Measurements from ENCODE around the gene PRDM8. TPM values are rescaled to one million over a fixed set of nuclear protein-coding genes. Genes with fewer than 3 reads are reported as not detected.

The PRDM8 gene
- total and polyA plus RNA-seq, 2 of the 8 experiments (the other 6 are each of a cell fraction or from before 2014, with no cell fraction given): not detected

GRCh38 chr4:80196259-80196921 lies 913 bp upstream of the PRDM8 start:
- Histone ChIP-seq H4K91ac (replicated peaks; ENCODE audit: insufficient read length, low read length) (no peak overlapping the region), H3K36me3 (ENCODE audit: control insufficient read depth in 2 of 4, insufficient read depth in 4 of 4, low read length in 3 of 4) (no peaks in the 10 kb centered on the region), H3K79me2 (ENCODE audit: control insufficient read depth in 1 of 2, insufficient read depth in 2 of 2, low read length in 2 of 2) (no peaks in the 10 kb centered on the region), H2BK120ac (replicated peaks; ENCODE audit: low read depth, low read length) (no peak overlapping the region), H2AFZ (ENCODE audit: low read length) (no peak overlapping the region), H3K79me1 (ENCODE audit: low read depth, low read length) (no peaks in the 10 kb centered on the region), H3K9me3 (ENCODE audit: insufficient read depth in 2 of 2, low read depth in 1 of 2, low read length in 1 of 2) (no peaks in the 10 kb centered on the region), H2AK5ac (ENCODE audit: low read depth, low read length) (no peak overlapping the region), H3K27me3 (replicated peaks in 1 of 4; ENCODE audit: control insufficient read depth in 3 of 4, extremely low read depth in 1 of 4, insufficient read depth in 3 of 4, low read length in 3 of 4) (peaks cover 91 to 100% (median 96%) of the 10 kb centered on the region in 4 experiments), H3K4me3 (ENCODE audit: extremely low read depth in 1 of 4, insufficient read depth in 2 of 4, low read depth in 3 of 4, low read length in 4 of 4) (peak overlapping the region in 1 of 4 experiments; percentile 47; a peak in 1 of 8 replicates), H2BK15ac (ENCODE audit: low read length) (no peak overlapping the region), H3K23ac (ENCODE audit: insufficient read length) (no peak overlapping the region), H4K8ac (ENCODE audit: extremely low read depth, insufficient read depth, low read length) (no peak overlapping the region), H3K4me2 (ENCODE audit: insufficient read depth in 1 of 2, low read depth in 2 of 2, low read length in 2 of 2) (peak overlapping the region; percentile 67 to 75; a peak in 2 of 4 replicates), H4K20me1 (replicated peaks in 1 of 2; ENCODE audit: control insufficient read depth in 1 of 2, insufficient read depth in 2 of 2, low read length in 2 of 2) (peaks cover 25 to 34% of the 10 kb centered on the region in 2 experiments), H3K23me2 (ENCODE audit: low read depth, low read length) (no peaks in the 10 kb centered on the region; the same call in 1 of the 2 replicates), H3K4me1 (replicated peaks in 1 of 4; ENCODE audit: control insufficient read depth in 3 of 4, insufficient read depth in 4 of 4, low read length in 3 of 4) (peaks cover 0 to 9% (median 5%) of the 10 kb centered on the region in 4 experiments; a peak in 5 of 7 replicates), H3K14ac (ENCODE audit: insufficient read length) (no peak overlapping the region), H2BK20ac (ENCODE audit: low read length) (no peak overlapping the region), H3K27ac (ENCODE audit: low read depth, low read length) (no peak overlapping the region), H3K4ac (replicated peaks; ENCODE audit: insufficient read length, low read depth, low read length) (no peak overlapping the region), H2BK12ac (ENCODE audit: low read depth, low read length) (no peak overlapping the region), H3K18ac (ENCODE audit: extremely low read depth, low read length) (no peak overlapping the region), H3K56ac (replicated peaks; ENCODE audit: insufficient read length, low read depth, low read length) (no peak overlapping the region), H2BK5ac (ENCODE audit: low read depth, low read length) (no peak overlapping the region), H4K5ac (ENCODE audit: insufficient read length, low read depth, low read length) (no peak overlapping the region), H3K9ac (replicated peaks in 1 of 4; ENCODE audit: extremely low read depth in 1 of 4, low read depth in 3 of 4, low read length in 3 of 4) (no peak overlapping the region)
- ChIA-PET CTCF (ENCODE audit: partially characterized antibody) (interaction anchor here (0.8 to 9.2 kb wide), 8 partner anchors 10 to 140 kb away, joined by 3 to 170 read pairs (median 4); partner anchors contain the start of genes CFAP299 and FGF5), POLR2A (ENCODE audit: partially characterized antibody) (interaction anchor here (0.8 to 1.3 kb wide), 4 partner anchors 10 to 841 kb away, joined by 3 to 4 read pairs (median 3); no protein-coding TSS in a partner anchor)
- 4% methylated on average over 21 of the region's 22 CpGs; no CpG with 5 or more reads in 1 of the 2 experiments for WGBS, 2 experiments (ENCODE audit: extremely low coverage in 1 of 2, insufficient coverage in 1 of 2, insufficient read length in 1 of 2, insufficient replicate concordance in 2 of 2, low coverage in 1 of 2, low lambda C conversion rate in 2 of 2, missing lambda C conversion rate in 1 of 2)
- FAIRE-seq: no peak
- DNase-seq (ENCODE audit: low read depth in 1 of 2, low spot score in 2 of 2): peak in 1 of 2 experiments; percentile 57
- TF ChIP-seq TBP (IDR thresholded peaks at IDR 0.05; ENCODE audit: low read depth, low read length): no peak
- no peak for TF ChIP-seq YY1 (IDR thresholded peaks at IDR 0.05; ENCODE audit: low read depth, low read length)
- no peak for TF ChIP-seq KDM5A (IDR thresholded peaks at IDR 0.05; ENCODE audit: low read length)
- TF ChIP-seq PHF8 (conservative IDR thresholded peaks at IDR 0.05; ENCODE audit: low read depth, low read length): no peak
- no peak for TF ChIP-seq TEAD4 (IDR thresholded peaks at IDR 0.05; ENCODE audit: low read depth, low read length)
- no peak for TF ChIP-seq CEBPB (IDR thresholded peaks at IDR 0.05; ENCODE audit: low read depth, low read length)
- TF ChIP-seq JUN (IDR thresholded peaks at IDR 0.05; ENCODE audit: low read depth, low read length): no peak
- no peak for TF ChIP-seq SIX5 (IDR thresholded peaks at IDR 0.05; ENCODE audit: low read depth, low read length)
- 0 out of 2 replicates have a peak, but pooled peaks have one; percentile 11 for TF ChIP-seq EGR1 (IDR thresholded peaks at IDR 0.05; ENCODE audit: borderline replicate concordance, low read depth, low read length)
- no peak for TF ChIP-seq BCL11A (IDR thresholded peaks at IDR 0.05; ENCODE audit: low read depth in 2 of 2, low read length in 2 of 2)
- no peak for TF ChIP-seq SRF (IDR thresholded peaks at IDR 0.05; ENCODE audit: low read depth, low read length)
- TF ChIP-seq EZH2 (IDR thresholded peaks at IDR 0.05; ENCODE audit: low read depth, low read length, severe bottlenecking): peak; percentile 20
- TF ChIP-seq ATF3 (IDR thresholded peaks at IDR 0.05; ENCODE audit: insufficient read depth, low read depth, low read length): no peak

Measured in H1 (cell line).